GM12801 (cell line): ENCODE results near the gene RTN4RL2.

Source experiments
- TF ChIP-seq, protein P1 (sequence below): IDR thresholded peaks from one replicate; pipeline ENCODE4 v1.5.1; 2011; ENCODE audit warnings: control low read depth; ENCODE audit not compliant: insufficient read length; ENCODE audit errors: extremely low read depth

RTN4RL2 gene

DNA sequence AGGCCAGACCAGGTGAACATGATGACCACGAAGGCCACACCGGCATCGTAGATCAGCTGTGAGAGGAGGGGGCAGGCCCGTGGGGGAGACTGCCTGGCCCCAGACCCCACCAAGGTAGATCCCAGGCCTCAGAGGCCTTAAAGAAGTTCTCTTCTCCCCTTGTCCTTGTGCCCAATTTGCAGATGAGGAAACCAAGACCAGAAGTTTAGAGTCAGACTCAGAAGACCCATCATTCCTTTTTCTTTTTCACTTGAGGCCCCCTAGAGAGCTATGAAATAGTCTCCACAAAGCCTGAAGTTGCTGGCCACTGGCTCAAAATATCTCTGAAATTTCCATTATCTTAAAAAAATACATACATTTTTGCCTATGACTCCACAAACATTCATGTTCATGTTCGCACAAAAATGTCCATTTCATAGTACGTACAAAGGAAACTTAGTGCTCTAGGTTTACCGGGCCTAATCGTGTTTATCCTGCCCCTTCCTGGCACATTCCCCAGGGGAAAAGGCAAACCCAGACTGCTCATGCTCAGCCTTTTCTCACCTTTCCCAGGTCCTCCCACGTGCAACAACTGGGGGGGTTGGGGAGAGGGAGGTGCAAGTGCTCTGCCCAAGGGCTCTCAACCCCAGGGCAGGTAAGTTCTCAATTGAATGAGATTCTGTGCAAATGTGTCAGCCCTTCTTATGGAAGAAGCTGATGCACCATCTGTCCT is 35.9 kb downstream of the RTN4RL2 start:
- TF ChIP-seq, protein P1, sequence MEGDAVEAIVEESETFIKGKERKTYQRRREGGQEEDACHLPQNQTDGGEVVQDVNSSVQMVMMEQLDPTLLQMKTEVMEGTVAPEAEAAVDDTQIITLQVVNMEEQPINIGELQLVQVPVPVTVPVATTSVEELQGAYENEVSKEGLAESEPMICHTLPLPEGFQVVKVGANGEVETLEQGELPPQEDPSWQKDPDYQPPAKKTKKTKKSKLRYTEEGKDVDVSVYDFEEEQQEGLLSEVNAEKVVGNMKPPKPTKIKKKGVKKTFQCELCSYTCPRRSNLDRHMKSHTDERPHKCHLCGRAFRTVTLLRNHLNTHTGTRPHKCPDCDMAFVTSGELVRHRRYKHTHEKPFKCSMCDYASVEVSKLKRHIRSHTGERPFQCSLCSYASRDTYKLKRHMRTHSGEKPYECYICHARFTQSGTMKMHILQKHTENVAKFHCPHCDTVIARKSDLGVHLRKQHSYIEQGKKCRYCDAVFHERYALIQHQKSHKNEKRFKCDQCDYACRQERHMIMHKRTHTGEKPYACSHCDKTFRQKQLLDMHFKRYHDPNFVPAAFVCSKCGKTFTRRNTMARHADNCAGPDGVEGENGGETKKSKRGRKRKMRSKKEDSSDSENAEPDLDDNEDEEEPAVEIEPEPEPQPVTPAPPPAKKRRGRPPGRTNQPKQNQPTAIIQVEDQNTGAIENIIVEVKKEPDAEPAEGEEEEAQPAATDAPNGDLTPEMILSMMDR, result no peak

DNA sequence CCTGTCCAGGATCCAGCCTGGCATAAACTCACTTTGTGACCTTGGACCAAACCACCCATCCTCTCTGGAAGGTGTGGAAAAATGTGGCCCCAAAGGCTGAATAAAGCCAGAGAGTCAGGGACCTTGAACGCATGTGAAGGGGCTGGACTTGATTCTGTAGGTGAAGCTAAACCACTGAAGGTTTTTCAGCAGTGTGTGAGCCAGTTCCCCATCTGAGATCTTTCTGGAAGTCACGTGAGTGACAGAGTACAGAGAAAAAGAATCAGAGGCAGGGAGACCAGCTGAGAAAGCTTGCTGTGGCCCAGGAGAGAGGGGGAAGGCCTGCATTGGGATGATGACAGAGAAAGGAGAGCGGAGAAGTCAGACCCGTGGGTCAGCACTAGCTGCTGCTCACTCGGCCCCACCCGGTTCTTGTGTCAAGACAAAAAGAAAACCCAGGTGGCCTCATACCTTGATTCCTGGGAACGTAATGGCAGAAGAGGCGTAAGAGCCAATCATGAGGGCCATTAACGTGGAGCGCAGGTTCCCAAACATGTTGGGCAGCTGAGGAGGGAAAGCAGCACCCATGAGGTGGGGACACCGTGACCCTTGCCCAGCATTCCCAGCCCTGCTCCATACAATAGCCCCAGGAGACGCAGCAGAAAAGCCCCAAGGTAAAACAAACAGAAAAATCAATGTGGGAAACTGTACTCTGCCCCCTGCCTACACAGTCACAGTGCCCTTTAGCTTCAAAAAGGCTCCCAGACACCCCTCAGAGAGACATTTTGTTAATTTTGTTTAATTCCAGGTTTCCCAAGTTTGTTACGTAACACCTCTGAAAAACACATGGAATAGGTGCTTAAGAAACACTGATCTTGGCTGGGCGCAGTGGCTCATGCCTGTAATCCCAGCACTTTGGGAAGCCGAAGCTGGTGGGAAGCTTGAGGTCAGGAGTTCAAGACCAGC is 37.2 kb downstream of the RTN4RL2 start:
- TF ChIP-seq, protein P1, result no peak

DNA sequence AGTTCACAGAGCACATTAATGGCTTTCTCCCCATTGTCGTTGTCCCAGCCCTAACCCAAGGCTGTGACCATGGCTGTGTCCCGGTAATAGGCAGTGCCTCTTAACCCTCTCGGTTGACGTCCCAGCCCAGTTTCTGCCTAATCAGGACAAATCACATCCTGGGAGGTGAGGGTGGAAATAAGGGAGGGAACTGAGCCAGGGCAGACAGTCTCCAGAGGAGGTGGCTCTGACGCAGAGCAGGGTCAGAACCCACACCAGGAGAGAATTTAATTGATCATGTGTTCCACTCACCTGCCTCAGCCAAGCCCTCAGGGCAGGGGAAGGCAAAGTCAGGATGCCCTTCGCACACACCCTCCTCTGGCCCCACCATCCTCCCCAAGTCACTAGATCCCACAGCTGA is 38.2 kb downstream of the RTN4RL2 start:
- TF ChIP-seq, protein P1, result no peak

DNA sequence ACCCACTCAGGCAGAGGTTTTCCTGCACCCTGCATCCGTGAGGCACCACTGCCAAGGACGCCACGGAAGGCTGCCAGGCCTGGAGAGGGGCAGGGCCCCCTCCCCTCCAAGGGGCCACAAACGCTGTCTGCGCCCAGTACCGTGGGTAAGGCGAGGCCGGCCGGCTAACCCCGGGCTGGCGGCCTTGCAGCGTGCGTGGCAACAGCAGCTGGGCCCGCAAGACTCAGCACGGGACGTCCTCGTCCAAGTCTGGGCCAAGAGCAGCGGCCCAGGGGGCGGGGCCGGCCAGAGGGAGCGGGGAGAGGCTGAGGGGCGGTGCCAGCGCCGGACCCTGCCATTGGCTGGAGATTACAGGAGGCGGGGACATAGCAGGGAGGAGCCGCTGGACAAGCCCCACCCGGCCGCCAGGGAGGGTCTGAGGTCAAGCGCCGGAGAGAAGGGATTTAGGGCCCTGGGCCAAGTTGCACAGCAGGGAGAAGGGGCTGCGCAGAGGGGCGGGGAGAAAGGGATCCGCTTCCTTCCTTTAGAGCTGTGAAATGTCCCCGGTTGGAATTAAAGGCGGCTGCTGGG is 39.2 kb downstream of the RTN4RL2 start:
- TF ChIP-seq, protein P1, result no peak

DNA sequence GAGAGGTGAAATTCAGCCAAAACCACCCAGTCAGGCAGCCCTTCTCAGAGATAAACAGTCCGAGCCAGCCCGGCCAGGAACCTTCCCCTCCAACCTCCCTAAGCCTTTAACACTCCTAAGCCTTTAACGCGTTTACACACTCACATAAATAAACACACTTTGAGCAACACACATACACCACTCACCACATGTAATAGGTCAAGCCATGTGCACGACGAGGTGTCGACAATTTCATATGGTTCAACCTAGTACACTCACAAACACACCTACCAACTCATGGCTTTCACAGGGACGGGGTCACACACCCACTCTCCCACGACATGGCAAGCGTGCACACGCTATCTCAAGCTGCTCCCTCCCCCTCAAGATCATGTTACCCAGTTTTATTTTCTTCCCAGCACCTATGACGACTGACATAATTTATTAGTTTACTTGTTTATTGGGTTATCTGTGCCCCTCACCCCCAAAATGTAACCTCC is 39.7 kb downstream of the RTN4RL2 start:
- TF ChIP-seq, protein P1, result no peak

DNA sequence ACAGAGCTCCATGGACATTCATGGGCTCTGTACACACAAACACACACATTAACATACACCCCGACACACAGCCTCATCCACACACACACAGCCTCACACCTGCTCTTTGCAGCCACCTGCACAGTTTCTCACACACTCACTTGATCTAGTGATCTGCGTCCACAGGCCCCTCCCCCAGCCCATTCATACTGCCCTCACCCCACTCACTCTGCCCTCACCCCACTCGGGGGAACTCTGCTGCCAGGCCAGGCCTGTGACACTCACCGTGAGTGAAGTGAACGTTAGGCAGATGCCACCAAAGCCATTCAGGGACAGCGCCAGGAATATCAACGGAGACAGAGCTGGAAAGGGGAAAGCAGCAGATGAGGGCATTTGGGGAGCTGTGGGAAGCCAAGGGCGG is 40.2 kb downstream of the RTN4RL2 start:
- TF ChIP-seq, protein P1, result no peak

DNA sequence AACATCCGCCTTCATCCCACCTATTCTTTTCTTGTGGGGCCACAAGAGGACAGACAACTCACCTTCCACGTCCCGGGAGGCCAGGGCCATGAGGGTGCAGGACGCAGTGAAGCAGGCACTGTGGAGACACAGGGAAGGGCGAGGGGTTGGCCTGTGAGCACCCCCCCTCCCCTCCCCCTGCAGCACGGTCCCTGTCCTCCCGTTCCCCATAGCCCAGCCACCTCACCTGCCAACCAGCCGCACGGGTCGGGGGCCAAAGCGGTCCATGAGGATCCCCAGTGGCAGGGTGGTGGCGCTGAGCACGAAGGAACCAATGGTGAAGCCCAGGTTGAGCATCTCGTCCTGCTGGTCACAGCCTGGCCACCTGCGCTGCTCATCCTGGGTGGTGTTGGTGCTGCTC is 40.6 kb downstream of the RTN4RL2 start:
- TF ChIP-seq, protein P1, result no peak
